Measurements from ENCODE around the gene CST3.
"Not testable (repeated sequence)": the region's sequence is repeated elsewhere in the genome, so short reads cannot be mapped to it uniquely, and the experiment has no call there.

Gene CST3

GRCh38 chr20:23666189-23666588 lies 28.4 kb upstream of the CST3 start:
- TF ChIP-seq, protein P1, sequence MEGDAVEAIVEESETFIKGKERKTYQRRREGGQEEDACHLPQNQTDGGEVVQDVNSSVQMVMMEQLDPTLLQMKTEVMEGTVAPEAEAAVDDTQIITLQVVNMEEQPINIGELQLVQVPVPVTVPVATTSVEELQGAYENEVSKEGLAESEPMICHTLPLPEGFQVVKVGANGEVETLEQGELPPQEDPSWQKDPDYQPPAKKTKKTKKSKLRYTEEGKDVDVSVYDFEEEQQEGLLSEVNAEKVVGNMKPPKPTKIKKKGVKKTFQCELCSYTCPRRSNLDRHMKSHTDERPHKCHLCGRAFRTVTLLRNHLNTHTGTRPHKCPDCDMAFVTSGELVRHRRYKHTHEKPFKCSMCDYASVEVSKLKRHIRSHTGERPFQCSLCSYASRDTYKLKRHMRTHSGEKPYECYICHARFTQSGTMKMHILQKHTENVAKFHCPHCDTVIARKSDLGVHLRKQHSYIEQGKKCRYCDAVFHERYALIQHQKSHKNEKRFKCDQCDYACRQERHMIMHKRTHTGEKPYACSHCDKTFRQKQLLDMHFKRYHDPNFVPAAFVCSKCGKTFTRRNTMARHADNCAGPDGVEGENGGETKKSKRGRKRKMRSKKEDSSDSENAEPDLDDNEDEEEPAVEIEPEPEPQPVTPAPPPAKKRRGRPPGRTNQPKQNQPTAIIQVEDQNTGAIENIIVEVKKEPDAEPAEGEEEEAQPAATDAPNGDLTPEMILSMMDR (IDR thresholded peaks at IDR 0.05; ENCODE audit: insufficient read depth, low read length) = no peak
- TF ChIP-seq SPI1 (IDR thresholded peaks at IDR 0.05; ENCODE audit: borderline replicate concordance, low read depth) = no peak
- no peak for TF ChIP-seq POLR2AphosphoS5 (IDR thresholded peaks at IDR 0.05; ENCODE audit: low read depth)
- no peak for TF ChIP-seq REST (IDR thresholded peaks at IDR 0.05; ENCODE audit: insufficient replicate concordance, low read depth)
- no peak for TF ChIP-seq GABPA (IDR thresholded peaks at IDR 0.05; ENCODE audit: low read depth)
- no peak for DNase-seq (ENCODE audit: low read depth in 1 of 2, low spot score in 1 of 2)
- Histone ChIP-seq H3K27me3 (ENCODE audit: insufficient read depth, poor library complexity, severe bottlenecking) (no peaks in the 10 kb centered on the region), H3K4me3 (replicated peaks; ENCODE audit: insufficient read depth, low read length) (no peak overlapping the region), H3K27ac (replicated peaks) (no peak overlapping the region)

- TF ChIP-seq, protein P1 (IDR thresholded peaks at IDR 0.05; ENCODE audit: insufficient read depth, low read length) = no peak
- TF ChIP-seq SPI1 (IDR thresholded peaks at IDR 0.05; ENCODE audit: borderline replicate concordance, low read depth) (no peak), REST (IDR thresholded peaks at IDR 0.05; ENCODE audit: insufficient replicate concordance, low read depth) (no peak), POLR2AphosphoS5 (IDR thresholded peaks at IDR 0.05; ENCODE audit: low read depth) (no peak), GABPA (IDR thresholded peaks at IDR 0.05; ENCODE audit: low read depth) (no peak)
- DNase-seq (ENCODE audit: low read depth in 1 of 2, low spot score in 1 of 2) = no peak
- H3K27ac ChIP-seq (replicated peaks) = no peak overlapping the region
- no peak overlapping the region for H3K4me3 ChIP-seq (replicated peaks; ENCODE audit: insufficient read depth, low read length)
- no peaks in the 10 kb centered on the region for H3K27me3 ChIP-seq (ENCODE audit: insufficient read depth, poor library complexity, severe bottlenecking)
Observed at GRCh38 chr20:23664954-23665353, 27.2 kb upstream of the CST3 start.

- H3K4me3 ChIP-seq (replicated peaks; ENCODE audit: insufficient read depth, low read length); H3K27me3 ChIP-seq (ENCODE audit: insufficient read depth, poor library complexity, severe bottlenecking); DNase-seq (ENCODE audit: low read depth in 1 of 2, low spot score in 1 of 2); H3K27ac ChIP-seq (replicated peaks): not testable (repeated sequence)
Observed at GRCh38 chr20:23664046-23664445, 26.3 kb upstream of the CST3 start.

GRCh38 chr20:23663180-23663579 lies 25.4 kb upstream of the CST3 start:
- Histone ChIP-seq H3K4me3 (replicated peaks; ENCODE audit: insufficient read depth, low read length) (no peak overlapping the region), H3K27ac (replicated peaks) (no peak overlapping the region), H3K27me3 (ENCODE audit: insufficient read depth, poor library complexity, severe bottlenecking) (no peaks in the 10 kb centered on the region)
- TF ChIP-seq REST (IDR thresholded peaks at IDR 0.05; ENCODE audit: insufficient replicate concordance, low read depth) (no peak), SPI1 (IDR thresholded peaks at IDR 0.05; ENCODE audit: borderline replicate concordance, low read depth) (no peak), GABPA (IDR thresholded peaks at IDR 0.05; ENCODE audit: low read depth) (no peak), POLR2AphosphoS5 (IDR thresholded peaks at IDR 0.05; ENCODE audit: low read depth) (no peak)
- TF ChIP-seq, protein P1 (IDR thresholded peaks at IDR 0.05; ENCODE audit: insufficient read depth, low read length) = no peak
- no peak for DNase-seq (ENCODE audit: low read depth in 1 of 2, low spot score in 1 of 2)
